Activated CD8-positive, alpha-beta memory T cell treated with anti-CD3 and anti-CD28 coated beads, Interleukin-2, amount 50 U/mL, for 4 hours (primary cell): ENCODE results near the gene ATAD3C.
"Not testable (repeated sequence)": the region's sequence is repeated elsewhere in the genome, so short reads cannot be mapped to it uniquely, and the experiment has no call there.

ENCODE experiments used
- DNase-seq: peaks from one replicate; pipeline ENCODE4 v3.0.0-alpha.2; 2020

Gene ATAD3C

DNA sequence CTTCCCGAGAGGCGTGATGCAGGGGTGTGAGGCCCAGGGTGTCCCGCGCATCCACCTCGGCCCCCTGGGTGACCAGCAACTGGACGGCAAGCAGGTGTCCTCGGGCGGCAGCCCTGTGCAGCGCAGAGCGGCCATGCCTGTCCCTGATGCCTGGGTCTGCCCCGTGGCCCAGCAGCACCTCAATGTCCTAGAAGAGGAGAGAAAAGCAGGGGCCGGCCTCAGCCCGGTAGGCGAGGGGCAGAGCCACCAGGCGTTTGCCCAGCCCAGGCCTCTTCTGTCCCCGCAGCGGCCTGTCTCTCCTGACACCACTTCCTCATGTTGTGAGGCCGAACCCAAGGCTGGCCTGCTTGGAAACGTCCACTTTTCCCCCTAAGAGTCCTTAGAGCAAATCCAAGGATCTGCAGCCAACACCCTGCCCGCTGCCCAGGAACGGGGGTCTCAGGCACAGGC lies 30.1 kb upstream of the ATAD3C start:
- DNase-seq = no peak

DNA sequence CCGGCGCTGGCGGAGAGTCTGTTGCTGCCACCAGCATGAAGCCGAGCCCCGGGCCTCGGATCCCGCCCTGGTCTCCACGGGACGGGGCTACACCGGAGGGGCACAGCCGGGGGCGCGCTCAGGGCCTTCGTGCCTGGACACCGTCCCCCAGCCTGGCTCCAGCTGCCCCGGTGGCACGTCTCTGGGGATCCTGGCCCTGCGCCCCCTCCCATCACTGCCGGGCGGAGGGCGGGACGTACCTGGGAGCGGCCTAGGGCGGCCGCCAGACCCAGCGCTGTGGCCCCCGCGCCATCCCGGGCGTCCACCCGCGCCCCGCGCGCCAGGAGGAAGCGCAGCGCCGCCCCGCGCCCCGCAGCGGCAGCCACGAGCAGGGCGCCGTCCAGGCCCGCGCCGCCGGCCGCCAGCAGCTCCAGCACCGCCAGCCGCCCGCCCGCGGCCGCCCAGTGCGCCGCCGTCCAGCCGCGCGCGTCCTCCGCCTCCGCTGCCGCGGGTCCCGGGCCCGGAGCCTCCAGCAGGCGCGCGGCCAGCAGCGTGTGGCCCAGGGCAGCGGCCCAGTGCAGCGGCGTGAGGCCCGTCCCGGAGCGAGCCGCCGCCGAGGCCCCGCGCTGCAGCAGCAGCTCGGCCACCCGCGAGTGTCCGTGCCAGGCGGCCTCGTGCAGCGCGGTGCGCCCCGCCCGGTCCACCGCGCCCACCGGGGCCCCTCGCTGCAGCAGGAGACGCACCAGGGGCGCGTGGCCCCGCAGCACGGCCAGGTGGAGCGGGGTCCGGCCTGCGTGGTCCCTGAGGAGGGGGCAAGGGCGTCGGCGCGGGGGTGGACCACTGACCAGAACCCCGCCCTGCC lies 29.5 kb upstream of the ATAD3C start:
- DNase-seq = no peak

DNA sequence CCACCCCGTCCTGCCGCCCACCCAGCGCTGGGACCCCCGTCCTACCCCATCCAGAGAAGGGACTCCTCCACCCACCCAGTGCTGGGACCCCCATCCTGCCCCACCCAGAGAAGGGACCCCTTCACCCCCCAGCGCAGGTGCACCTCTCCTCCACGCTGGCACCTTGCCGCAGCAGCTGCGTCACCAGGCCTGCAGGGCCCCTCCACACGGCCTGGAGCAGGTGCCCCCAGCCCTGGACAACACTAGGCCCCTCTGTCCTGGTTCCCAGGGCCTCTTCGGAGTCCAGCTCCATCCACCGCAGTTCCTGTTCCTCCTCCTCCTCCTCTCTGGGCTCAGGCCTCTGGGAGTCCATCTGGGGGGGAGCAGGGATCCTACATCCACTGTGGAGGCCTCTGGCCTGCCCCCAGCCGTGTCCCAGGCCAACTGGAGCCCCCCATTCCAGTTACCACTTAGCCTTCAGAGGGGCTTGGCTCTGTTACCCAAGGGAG lies 28.8 kb upstream of the ATAD3C start:
- DNase-seq = no peak

DNA sequence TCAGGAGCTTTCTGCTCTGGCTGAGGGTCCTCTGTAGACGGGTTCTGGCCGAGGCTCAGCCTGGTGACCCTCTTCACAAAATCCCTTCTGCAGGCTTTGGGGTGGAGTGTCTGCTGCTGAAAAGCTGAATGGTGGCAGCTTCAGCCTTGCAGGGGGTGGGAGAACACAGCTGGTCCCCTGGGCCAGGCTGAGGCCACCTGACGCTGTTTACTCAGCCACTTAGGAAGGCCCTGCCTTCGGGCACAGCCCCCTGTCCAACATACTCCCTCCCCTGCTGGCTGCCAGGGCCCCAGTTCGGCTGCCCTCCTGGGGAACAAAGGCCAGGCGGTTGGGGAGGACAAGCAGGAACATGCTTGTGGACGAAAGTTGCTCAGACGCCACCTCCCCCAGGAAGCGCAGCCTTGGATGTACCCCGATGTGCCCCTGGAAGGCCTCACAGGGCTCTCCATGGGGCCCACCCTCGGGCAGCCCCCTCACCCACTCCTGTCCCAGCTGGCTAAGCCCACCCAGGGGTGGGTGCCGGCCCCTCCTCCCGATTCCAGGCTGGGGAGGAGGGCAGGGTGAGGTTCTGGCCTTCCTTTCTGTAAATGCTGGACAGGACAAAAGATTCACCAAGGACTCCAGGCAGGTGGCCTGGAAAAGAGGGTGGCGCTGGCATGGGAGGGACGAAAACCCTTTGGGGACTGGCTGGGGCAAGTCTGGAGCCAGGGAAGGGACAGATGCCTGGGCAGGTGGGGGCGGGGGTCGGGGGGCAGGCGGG lies 28.2 kb upstream of the ATAD3C start, which contains the start of gene ANKRD65:
Gene ANKRD65, minus strand, starts transcription at position 130 of the 760 bp plus-strand sequence. CDS start 271 bp downstream, outside the sequence.
- DNase-seq = no peak

DNA sequence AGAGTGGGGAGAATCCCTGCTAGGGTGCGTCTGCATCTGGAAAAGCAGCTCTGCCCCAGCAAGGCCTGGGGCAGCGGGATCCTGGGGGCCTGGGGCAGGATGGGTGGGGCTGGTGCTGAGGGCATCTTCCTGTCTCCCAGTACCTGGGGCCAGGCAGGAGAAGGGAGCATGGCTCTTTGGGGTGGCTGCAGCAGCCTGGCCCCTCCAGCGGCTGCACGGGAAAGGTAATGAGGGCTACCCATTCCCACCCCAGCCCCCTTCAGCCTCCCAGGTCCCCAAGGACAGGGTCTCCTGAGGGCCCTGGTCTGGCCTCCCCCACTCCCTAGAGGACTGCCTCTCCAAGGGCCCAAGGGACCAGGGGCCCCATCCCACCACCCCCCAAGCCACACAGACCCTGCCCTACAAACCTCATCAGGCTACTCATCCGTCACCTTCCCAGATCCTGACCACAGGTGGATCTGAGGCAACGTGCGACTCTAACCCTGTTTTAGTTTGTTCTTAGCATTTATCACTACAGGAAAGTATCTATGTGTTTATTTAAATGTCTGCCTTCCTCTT lies 27.5 kb upstream of the ATAD3C start:
- DNase-seq = no peak

DNA sequence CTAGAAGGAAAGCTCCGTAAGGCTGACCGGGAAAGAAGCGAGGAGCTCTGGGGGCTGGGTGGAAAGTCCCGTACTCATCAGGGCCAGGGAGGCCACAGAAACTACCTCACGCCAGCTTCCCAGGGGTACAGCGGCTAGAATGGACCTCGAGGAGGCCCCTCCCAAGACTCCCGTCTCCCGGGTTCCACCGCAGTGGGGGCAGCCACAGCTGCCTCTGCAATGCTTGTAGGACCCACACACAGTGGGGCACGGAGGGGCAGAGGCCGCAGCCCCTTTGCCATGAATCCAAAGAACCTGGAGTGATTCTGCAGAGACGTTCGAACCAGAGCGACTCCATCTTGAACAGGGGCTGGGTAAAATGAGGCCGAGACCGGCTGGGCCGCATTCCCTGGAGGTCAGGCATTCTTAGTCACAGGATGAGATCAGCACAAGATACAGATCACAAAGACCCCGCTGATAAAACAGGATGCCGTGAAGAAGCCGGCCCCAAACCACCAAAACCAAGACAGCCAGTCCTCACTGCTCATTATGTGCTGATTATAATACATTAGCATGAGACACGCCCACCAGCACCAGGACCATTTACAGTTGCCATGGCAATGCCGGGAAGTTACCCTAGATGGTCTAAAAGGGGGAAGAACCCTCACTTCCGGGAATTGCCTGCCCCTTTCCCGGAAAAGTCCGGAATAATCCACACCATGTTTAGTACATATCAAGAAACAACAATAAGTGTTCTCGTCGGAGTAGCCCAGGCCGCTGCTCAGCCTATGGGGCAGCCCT lies 26.8 kb upstream of the ATAD3C start:
- DNase-seq = no peak

DNA sequence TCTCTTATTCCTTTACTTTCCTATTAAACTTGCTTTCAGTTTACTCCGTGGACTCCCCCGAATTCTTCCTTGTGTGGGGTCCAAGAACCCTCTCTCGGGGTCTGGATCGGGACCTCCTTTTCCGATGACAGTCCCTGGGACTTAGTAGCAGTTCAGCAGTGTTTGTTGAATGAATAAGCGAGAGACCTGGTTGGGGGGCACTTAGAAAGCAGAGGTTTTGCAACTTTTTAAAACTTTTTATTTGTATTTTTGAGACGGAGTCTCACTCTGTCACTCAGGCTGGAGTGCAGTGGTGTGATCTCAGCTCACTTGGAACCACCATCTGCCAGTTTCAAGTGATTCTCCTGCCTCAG lies 26.3 kb upstream of the ATAD3C start:
- DNase-seq = no peak

DNA sequence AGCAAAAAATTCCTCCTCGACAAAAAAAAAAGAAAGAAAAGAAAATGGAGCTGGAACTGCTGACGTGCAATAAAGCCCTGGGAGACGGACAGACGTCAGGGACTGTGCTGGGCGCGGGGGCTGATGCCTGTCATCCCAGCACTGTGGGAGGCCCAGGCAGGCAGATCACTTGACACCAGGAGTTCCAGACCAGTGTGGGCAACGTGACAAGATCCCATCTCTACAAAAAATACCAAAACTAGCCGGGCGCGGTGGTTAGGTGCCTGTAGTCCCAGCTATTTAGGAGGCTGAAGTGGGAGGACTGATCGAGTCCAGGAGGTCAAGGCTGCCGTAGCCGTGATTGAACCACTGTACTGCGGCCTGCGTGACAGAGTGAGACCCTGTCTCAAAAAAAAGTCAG lies 24.8 kb upstream of the ATAD3C start:
- no peak for DNase-seq

DNA sequence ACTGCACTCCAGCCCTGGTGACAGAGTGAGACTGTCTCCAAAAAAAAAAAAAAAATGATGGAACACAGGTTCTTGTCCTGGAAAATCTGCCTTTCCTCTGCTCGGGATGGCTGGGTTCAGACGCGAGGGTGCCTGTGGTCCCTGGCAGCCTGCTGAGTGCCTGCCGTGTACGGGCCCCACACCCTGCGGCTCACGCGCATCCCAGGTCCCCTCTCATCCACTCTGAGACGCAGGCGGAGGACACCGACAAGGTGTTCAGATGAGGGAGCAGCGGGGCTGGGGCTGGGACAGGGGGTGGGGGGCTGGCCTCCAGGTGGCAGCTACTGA lies 24.1 kb upstream of the ATAD3C start:
- DNase-seq = no peak

DNA sequence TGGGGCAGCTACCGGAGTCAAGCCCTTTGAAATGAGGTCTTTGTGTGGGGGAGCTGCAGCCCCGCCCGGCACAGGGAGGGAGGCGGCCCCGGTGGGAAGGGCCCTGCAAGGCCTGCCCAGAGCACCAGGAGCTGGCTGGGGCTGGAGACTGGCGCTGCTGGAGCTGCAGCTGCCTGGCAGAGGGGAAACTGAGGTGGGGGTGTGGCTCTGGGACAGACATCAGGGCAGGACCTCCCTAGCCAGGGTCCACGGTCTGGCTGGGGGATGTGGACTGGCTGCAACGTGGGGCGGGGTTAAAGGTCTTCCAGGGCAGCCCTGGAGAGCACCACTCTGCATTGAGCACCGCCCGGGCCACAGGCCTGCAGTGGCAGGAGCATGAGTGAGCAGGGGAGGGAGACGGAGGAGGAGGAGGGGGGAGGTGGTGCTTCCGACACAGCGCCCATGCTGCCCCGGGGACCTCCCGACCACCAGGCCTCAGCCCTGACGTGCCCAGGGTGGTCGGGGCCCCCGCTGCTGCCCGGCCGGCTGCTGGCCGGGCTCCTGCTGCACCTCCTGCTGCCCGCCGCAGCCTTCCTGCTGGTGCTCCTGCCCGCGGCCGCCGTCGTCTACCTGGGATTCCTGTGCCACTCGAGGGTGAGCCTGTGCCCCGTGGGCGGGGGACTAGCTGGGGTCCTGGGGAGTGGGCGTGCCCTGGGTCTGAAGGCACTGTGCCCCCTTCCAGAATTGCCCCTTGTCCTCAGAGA lies 23.6 kb upstream of the ATAD3C start:
- no peak for DNase-seq

DNA sequence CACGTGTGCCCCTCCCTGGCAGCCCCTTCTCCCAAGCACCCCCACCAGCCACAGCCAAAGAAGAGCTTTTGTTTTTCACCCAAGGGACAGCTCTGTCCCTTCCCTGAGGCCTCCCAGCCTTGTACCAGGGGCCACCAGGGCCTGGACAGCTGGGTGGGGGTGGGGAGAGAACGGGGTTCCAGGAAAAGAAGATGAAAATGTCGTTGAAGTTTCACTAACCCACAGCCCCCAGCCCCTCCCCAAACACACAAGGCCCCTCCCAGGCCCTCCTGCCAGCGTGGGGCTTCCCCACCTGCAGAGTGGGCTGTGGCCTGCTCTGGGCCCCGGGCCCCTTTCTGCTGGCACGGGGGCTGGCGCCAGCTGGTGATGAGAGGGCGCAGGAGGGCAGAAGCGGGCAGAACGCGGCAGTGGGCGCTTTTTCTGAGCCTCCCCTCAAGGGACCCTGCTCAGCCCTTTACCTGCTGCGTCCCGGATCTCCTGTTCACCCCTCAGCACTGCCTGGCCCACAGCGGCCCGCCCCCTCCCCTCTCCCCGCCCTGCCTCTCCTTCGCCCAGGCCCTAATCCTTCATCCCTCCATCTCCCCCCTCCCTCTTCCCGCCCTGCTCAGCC lies 22.9 kb upstream of the ATAD3C start:
- DNase-seq = no peak

DNA sequence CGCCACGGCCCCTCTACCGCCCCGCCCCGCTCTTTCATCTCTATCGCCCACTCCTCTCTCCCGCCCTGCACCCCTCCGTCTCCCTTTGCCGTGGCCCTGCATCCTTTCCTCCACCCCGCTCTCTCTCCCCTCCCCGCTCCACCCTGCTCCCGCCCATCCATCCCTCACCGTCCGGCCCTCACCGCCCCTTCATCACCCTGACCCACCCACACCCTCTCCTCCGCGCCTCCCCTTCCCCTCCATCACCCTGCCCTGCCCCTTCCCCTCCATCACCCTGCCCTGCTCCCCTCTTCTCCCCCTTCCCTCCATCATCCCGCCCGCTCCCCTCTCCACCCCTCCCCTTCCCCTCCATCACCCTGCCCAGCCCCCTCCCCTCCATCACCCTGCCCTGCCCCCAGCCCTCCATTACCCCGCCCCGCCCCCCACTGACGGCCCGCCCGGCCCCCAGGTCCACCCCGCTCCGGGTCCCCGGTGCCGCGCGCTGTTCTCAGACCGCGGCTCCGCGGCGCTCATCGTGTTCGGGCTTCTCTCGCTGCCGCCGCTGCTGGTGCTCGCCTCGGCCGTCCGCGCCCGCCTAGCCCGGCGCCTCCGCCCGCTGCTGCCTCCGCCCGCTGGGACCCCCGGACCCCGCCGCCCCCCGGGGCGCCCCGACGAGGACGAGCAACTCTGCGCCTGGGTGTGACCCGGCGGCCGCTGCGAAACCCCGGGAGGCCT lies 22.2 kb upstream of the ATAD3C start:
- DNase-seq = no peak

DNA sequence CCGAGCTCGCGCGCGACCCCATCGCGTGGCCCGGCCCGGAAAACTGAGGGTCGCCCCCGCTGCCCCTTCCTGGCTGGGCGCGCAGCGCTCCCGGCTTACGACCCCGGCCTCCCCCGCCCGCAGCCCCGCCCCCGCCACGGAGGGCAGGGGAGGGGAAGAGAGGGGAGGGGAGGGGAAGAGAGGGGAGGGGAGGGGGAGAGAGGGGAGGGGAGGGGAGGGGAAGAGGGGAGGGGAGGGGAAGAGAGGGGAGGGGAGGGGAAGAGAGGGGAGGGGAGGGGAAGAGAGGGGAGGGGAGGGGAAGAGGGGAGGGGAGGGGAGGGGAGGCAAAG lies 21.7 kb upstream of the ATAD3C start:
- DNase-seq = no peak

DNA sequence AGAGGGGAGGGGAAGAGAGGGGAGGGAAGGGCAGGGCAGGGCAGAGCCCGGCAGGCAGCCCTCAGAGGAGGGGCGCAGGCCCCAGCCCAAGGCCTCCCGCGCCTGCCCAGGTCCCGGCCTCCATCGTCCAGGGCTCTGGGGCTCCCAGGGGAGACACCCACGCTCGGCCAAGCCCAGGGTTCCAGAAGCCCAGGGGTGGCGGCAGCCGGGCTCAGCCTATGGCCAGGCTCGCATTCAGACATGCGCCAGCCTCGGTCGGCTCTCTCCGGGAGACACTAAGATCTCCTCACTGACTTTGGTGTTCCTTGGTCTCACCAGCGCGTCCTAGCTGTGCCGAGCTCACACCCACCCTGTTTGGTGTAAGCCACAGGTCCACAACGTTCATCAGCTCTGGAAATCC lies 21.3 kb upstream of the ATAD3C start:
- no peak for DNase-seq

DNA sequence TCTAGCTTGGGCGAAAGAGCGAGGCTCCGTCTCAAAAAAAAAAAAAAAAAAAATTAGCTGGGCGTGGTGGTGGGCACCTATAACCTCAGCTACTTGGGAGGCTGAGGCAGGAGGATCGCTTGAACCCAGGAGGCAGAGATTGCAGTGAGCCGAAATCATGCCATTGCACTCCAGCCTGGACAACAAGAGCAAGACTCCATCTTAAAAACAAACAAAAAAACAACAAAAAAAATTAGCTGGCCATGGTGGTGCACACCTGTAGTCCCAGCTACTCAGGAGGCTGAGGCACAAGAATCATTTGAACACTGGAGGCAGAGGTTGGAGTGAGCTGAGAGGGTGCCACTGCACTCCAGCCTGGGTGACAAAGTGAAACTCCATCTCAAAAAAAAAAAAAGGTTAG lies 20.5 kb upstream of the ATAD3C start:
- DNase-seq = not testable (repeated sequence)

DNA sequence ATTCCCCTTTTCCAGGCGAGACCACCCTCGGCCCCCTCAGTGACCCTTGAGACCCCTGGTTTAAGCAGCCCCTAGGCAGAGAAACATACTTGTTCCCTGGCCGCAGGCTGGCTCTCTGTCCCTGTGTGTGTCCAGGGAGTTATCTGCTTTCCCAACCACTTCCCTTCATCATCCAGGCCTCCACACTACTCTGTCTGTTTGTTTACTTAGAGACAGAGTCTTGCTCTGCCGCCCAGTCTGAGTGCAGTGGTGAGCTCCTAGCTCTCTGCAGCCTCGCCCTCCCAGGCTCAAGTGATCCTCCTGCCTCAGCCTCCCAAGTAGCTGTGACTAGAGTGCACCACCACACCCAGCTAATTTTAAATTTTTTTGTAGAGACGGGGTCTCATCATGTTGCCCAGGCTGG lies 19.8 kb upstream of the ATAD3C start:
- DNase-seq = no peak

DNA sequence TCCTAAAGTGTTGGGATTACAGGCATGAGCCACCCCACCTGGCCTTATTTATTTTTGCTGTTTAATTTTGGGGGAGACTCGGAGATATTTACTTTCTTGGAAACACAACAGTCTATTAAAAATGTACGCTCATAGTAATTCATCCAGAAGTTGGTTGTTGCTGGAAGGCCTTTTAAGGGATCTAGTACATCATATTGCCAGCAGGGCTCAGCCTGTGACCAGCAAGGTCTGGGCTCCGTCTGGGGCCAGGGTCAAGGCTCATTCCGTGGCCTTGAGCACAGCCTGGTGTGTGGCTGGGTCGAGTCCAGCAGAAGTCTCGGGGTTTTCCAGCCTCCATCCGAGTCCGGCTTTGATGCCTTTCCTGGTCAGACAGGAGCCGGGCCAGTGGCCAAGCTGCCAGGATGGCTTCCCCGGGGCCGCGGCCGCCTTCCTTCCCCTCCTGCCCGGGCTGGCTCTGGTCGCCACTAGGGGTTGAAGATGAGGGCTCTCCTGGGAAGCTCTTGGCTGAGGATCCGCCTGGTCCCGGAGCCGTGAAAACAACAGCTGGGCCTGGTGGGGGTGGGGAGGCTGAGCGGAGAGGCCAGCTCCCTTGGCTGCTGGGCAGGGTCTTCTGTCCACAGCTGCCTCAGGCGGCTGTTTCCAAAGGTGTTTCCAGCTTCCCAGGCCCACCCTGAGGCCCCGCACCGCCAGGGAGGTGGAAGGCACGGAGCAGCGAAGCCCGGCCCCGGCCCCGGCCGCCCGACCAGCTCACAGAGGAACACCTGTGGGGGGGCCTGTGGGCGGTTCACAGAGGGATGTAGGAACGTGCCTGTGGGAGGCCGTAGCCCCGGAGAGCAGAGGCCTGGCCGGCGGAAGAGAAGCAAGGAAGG lies 19.1 kb upstream of the ATAD3C start:
- DNase-seq = no peak

DNA sequence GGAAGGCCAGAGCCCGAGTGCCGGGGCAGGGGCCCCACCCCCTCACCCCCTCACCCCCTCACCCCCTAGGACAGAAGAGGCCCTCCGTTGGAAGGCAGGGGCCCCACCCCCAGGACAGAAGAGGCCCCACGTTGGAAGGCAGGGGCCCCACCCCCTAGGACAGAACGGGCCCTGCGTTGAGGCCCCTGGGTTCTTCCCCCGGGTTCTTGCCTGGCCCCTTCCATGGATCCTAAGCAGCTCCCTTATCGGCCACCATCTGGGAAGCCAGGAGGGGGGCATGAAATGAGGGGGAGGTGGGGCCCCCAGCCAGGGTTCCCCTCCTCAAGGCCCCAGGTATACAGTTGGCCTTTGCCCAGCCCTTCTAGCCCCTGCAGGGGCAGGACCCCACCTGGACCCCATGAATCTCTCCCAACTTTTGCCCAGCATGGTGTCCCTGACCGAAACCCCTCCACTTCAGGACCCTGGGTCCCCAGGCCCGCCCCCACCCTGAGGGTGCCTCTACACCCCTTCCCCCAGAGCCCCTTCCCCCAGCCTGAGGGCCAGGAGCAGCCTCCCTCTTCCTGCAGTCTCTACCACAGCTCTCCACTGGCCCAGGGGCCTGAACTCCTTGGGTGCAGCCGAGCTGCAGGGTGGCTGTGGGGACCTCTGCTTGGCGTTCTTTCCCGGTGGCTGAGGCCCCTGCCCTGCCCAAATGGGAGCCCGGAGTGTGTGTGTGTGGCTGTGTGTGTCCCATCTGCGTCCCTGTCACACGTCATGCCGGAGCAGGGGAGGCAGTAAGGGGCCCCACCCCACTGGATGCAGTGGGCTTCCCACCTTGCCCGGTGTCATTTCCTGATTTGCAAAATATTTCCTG lies 18.3 kb upstream of the ATAD3C start:
- DNase-seq = no peak

DNA sequence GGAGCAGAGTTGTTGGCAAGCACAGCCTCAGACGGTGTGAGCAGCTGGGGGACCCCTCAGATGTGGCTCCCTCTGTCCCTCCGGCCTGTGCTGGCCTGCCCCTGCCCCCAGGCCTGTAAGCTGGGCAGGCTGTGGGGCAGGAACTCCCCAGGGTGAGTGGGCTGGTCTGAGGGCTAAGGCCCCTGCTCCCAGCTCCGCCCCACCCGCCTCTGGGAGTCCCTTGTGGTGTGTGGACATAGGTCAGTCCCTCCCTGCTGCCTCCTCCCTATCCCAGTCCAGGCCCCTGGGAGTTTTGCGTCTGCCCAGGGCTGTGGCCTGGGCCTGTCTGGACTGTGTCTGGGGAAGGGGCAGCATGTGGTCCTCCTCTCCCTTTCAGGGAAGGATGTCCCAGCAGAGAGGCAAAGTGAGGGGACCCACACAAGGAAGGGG lies 17.6 kb upstream of the ATAD3C start:
- no peak for DNase-seq
